ENCODE measurements around the gene GALR3. TPM values are rescaled to one million over a fixed set of nuclear protein-coding genes. Genes with fewer than 3 reads are reported as not detected.
A peak's percentile ranks its signal among the peaks of the same experiment; 100 is the strongest.

Gene GALR3
- total and polyA plus RNA-seq, 12 donors, result 0.03 TPM; not detected in 11

DNA sequence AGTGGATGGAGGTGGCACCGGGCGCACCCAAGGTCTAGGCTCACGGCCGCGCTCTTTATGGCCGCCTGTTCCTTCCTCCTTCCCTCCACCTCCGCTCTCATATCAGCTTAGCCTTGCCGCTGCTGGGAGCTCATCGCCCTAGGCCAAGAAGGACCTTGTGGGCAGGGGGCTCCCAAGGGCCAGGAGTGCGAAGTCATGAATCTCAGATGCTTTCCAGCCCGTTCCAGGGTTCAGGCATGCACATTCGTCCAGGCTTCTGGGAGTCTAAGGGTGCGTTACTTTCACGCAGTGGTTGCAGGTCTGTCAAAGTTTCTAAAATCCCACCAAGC is 4.1 kb upstream of the GALR3 start:
- intact Hi-C loops (cut with DNase I), result loop anchor here in 7 of 10 donors (2.0 to 10.0 kb wide), 5 partner anchors 44 to 148 kb away; no protein-coding TSS in a partner anchor
- Histone ChIP-seq H3K4me3 (peak overlapping the region in 9 of 10 donors; percentile 24 to 56 (median 45)), H3K27ac (no peak overlapping the region), H3K36me3 (peaks cover 0 to 16% (median 0%) of the 10 kb centered on the region in 9 donors), H3K4me1 (peaks cover 4 to 22% (median 18%) of the 10 kb centered on the region in 9 donors), H3K9me3 (no peaks in the 10 kb centered on the region), H3K27me3 (peaks cover 0 to 51% (median 39%) of the 10 kb centered on the region in 7 donors)
- TF ChIP-seq, protein P1, sequence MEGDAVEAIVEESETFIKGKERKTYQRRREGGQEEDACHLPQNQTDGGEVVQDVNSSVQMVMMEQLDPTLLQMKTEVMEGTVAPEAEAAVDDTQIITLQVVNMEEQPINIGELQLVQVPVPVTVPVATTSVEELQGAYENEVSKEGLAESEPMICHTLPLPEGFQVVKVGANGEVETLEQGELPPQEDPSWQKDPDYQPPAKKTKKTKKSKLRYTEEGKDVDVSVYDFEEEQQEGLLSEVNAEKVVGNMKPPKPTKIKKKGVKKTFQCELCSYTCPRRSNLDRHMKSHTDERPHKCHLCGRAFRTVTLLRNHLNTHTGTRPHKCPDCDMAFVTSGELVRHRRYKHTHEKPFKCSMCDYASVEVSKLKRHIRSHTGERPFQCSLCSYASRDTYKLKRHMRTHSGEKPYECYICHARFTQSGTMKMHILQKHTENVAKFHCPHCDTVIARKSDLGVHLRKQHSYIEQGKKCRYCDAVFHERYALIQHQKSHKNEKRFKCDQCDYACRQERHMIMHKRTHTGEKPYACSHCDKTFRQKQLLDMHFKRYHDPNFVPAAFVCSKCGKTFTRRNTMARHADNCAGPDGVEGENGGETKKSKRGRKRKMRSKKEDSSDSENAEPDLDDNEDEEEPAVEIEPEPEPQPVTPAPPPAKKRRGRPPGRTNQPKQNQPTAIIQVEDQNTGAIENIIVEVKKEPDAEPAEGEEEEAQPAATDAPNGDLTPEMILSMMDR (IDR thresholded peaks at IDR 0.05), result no peak
- WGBS, 2 donors, result 28 to 35% methylated on average over 14 of the region's 14 CpGs
- ATAC-seq, result peak in 1 of 8 donors; percentile 1
- DNase-seq, result no peak

DNA sequence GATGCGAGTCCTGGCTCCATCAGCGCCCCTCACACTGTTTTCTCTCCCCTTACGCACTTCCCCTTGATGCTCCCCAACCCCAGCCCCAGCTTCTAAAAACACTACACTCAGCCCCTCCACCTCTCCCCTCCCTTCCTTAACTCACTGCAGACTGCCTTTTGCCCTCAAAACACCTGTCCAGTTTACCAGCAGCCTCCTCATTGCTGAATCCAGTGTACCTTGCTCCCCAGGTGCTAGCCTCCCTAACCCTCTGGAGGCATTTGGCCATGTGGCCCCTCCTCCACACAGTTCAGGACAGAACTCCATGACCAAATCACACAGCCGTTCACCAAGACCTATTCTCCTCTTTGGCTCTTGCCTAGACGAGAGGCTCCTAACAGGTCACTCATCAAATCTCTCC is 2.8 kb upstream of the GALR3 start:
- no peak for ATAC-seq
- peaks cover 0 to 10% (median 0%) of the 10 kb centered on the region in 9 donors for H3K36me3 ChIP-seq
- WGBS, 2 donors, result 89 to 93% methylated on average over 5 of the region's 5 CpGs

DNA sequence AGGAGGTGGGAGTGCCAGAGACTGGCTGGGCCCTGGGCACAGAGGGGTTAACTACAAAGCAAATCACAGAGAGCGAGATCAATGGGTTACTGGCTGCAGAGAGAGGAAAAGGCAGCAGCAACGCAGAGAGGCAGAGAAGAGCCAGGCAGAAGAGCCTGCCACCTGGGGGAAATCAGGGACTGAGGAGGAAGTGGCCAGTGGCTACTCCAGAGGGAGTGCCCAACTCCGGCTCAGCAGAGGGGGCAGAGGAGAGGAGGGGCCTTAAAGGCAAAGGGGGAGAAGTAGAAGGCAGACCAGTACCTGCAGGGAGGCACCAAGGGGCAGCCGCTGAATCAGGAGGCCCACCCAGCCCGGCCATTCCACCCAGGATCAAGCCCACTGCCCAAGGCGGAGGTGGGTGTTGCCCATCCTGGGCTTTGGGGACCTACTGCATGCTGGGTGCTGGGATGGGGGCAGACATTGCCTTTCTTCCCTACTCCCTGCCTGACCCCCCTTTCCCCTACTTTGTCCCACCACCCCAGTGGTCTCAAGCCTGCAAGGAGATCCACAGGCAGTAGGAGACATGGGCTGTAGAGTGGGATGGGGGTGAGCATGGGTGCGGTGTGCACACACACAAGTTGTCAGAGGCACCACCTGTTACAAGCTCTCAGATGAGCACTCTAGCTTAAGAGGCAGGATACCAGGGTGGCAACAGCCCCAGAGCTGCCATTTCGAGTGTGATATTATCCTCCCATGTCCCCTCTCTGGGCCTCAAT is 926 bp upstream of the GALR3 start:
- intact Hi-C loops (cut with DNase I), result loop anchor here in 1 of 10 donors (5.0 kb wide), 1 partner anchor 135 kb away; no protein-coding TSS in a partner anchor
- DNase-seq (no peak), ATAC-seq (no peak)
- Histone ChIP-seq H3K27ac (no peak overlapping the region), H3K4me1 (peaks cover 4 to 37% (median 26%) of the 10 kb centered on the region in 9 donors), H3K9me3 (no peaks in the 10 kb centered on the region), H3K27me3 (peaks cover 0 to 57% (median 39%) of the 10 kb centered on the region in 7 donors), H3K36me3 (no peaks in the 10 kb centered on the region), H3K4me3 (no peak overlapping the region)
- TF ChIP-seq, protein P1 (IDR thresholded peaks at IDR 0.05), result no peak
- WGBS, 2 donors, result 56 to 59% methylated on average over 8 of the region's 8 CpGs

More for the DNA sequence above, 2.8 kb upstream of the GALR3 start:
- H3K9me3 ChIP-seq, result no peaks in the 10 kb centered on the region
- TF ChIP-seq, protein P1 (IDR thresholded peaks at IDR 0.05), result no peak
- no peak for DNase-seq
- no peak overlapping the region for H3K4me3 ChIP-seq
- H3K27me3 ChIP-seq, result peaks cover 0 to 57% (median 39%) of the 10 kb centered on the region in 7 donors
- H3K27ac ChIP-seq, result no peak overlapping the region
- intact Hi-C loops (cut with DNase I), result loop anchor here in 1 of 10 donors (5.0 kb wide), 1 partner anchor 137 kb away; no protein-coding TSS in a partner anchor
- peaks cover 4 to 25% (median 21%) of the 10 kb centered on the region in 9 donors for H3K4me1 ChIP-seq

DNA sequence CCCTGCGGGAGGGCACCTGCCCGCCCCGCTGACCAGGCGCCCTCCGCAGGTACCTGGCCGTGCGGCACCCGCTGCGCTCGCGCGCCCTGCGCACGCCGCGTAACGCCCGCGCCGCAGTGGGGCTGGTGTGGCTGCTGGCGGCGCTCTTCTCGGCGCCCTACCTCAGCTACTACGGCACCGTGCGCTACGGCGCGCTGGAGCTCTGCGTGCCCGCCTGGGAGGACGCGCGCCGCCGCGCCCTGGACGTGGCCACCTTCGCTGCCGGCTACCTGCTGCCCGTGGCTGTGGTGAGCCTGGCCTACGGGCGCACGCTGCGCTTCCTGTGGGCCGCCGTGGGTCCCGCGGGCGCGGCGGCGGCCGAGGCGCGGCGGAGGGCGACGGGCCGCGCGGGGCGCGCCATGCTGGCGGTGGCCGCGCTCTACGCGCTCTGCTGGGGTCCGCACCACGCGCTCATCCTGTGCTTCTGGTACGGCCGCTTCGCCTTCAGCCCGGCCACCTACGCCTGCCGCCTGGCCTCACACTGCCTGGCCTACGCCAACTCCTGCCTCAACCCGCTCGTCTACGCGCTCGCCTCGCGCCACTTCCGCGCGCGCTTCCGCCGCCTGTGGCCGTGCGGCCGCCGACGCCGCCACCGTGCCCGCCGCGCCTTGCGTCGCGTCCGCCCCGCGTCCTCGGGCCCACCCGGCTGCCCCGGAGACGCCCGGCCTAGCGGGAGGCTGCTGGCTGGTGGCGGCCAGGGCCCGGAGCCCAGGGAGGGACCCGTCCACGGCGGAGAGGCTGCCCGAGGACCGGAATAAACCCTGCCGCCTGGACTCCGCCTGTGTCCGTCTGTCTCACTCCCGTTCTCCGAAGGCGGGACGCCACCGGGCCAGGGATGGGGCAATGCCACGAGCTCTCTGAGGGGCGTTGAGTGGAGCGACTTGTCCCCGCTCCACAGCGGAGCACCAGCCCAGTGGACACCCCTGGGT is 1.8 kb downstream of the GALR3 start:
- Histone ChIP-seq H3K9me3 (no peaks in the 10 kb centered on the region), H3K36me3 (peaks cover 0 to 17% (median 5%) of the 10 kb centered on the region in 9 donors), H3K4me1 (peaks cover 0 to 20% (median 8%) of the 10 kb centered on the region in 9 donors), H3K27ac (no peak overlapping the region), H3K27me3 (peaks cover 0 to 45% (median 30%) of the 10 kb centered on the region in 7 donors), H3K4me3 (peak overlapping the region in 7 of 10 donors; percentile 13 to 42 (median 32))
- no peak for DNase-seq
- TF ChIP-seq, protein P1 (IDR thresholded peaks at IDR 0.05), result no peak
- ATAC-seq, result peak in 2 of 8 donors; percentile 13 to 27
- 9 to 12% methylated on average over 103 to 135 of the region's 135 CpGs for WGBS, 2 donors
- intact Hi-C loops (cut with DNase I), result loop anchor here in 1 of 10 donors (5.0 kb wide), 1 partner anchor 132 kb away; no protein-coding TSS in a partner anchor

All from heart right ventricle (tissue), 16 donors.